Fibroblast of the conjunctiva (primary cell): ENCODE measurements around the gene ZNF687.

Experiments
- DNase-seq: peaks from one replicate; pipeline ENCODE4 v3.0.0-alpha.2; 2010; ENCODE audit warnings: low read depth

ZNF687 gene

DNA sequence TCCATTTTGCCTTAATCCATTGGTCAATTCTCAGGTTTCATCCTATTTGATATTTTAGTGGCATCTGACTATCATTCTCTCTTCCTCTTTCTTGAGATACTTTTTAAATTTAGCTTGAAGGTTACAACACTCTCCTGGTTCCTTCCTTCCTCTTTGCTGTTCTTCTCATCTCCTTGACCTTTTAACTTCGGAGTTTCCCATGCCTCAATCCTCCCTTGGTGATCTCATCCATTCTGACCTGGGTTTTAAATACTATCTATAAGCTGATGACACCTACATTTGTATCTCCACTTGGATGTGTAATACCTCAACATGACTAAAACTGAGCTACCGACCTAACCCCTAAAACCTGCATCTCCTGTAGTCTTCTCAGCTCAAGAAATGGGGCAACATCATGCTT, 4.8 kb upstream of the ZNF687 start:
- DNase-seq = no peak

GRCh38 chr1:151281225-151281968, 702 bp upstream of the ZNF687 start:
- peak; percentile 98 for DNase-seq

DNA sequence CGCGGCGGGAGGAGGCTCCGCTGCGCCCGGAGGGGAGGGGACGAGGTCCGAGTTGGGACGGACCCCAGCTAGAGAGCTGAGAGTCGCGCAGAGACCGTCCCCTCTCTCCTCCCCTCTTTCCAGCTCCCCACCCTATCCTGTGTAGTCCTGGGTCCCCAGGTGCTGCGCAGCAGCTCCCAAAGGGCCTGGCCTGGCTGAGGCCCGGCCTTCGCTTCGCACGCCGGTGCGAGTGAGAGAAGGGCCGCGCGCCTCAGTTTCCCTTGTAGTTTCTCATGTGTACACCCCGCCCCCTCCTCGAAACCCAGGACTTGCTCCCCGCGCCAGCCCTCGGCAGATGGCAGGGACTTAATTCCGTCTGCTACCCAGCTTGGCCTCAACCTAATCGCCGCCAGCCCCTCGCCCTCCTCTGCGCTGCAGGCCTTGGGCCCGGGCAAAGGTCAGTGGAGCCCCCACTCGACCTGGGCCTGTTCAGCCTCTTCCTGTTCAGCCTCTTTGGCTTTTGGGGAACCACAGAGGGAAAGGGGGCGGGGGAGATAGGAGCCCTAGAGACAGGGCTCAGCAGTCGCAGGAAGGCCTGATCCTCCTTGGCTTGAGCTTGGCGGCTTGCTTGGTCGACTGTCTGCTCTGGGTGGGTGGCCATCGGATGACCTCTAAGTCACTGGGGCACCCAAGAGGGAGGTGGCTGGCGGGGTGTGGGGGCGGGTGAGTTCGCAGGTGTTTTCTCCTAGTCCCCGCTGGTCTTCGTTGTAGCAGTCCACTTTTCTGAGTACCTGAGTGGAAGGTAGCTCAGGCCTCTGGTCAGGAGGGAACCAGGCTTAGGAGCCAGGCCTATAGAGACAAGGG, 1.0 kb downstream of the ZNF687 start:
- no peak for DNase-seq

DNA sequence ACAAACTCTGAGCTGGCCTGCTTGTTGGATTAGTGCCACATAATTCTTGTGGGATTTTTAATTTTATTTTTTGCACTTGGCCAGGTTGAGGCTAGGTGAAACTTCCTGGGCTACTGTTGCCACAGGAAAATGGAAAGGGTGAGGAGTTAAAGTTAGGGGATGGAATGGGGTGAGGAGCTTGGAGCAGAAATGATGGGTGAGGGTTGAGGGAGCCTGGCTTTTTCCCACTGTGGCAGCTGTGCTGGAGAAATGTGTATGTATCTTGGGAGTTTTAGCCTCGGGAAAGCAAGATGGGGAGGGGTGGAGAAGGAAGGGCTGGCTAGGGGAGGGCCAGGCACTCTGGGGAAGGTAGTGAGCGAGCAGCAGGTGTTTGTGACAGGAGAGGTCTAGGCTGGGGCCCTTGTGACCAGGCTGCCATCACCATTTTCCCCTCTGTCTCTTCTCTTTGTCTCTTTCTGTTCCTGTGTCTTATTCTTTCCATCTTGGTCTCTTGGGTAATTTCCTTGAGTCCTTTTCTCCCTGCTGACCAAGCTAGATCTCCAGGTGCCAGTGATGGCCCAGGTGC, 2.0 kb downstream of the ZNF687 start:
- no peak for DNase-seq

DNA sequence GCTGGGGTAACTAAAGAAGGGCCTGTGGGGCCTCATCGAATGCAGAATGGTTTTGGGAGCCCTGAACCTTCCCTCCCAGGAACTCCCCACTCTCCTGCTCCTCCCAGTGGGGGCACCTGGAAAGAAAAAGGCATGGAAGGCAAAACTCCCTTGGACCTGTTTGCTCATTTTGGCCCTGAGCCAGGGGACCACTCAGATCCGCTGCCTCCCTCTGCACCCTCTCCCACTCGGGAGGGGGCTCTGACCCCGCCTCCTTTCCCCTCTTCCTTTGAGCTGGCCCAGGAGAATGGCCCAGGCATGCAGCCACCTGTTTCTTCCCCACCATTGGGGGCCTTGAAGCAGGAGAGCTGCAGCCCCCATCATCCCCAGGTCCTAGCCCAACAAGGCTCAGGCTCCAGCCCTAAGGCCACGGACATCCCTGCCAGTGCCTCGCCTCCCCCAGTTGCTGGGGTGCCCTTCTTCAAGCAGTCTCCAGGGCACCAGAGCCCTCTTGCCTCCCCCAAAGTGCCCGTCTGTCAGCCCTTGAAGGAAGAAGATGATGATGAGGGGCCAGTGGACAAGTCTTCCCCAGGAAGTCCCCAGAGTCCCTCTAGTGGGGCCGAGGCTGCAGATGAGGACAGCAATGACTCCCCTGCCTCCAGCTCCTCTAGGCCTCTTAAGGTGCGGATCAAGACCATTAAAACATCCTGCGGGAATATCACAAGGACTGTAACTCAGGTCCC, 4.7 kb downstream of the ZNF687 start:
- DNase-seq = no peak

DNA sequence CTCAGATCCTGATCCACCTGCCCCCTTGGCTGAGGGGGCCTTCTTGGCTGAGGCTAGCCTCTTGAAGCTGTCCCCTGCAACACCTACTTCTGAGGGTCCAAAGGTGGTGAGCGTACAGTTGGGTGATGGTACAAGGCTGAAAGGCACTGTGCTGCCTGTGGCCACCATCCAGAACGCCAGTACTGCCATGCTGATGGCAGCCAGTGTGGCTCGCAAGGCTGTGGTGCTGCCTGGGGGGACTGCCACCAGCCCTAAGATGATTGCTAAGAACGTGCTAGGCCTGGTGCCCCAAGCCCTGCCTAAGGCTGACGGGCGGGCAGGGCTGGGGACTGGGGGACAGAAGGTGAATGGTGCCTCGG, 5.2 kb downstream of the ZNF687 start:
- no peak for DNase-seq

- no peak for DNase-seq
These were observed 5.8 kb downstream of the ZNF687 start for GRCh38 chr1:151287767-151288500.

DNA sequence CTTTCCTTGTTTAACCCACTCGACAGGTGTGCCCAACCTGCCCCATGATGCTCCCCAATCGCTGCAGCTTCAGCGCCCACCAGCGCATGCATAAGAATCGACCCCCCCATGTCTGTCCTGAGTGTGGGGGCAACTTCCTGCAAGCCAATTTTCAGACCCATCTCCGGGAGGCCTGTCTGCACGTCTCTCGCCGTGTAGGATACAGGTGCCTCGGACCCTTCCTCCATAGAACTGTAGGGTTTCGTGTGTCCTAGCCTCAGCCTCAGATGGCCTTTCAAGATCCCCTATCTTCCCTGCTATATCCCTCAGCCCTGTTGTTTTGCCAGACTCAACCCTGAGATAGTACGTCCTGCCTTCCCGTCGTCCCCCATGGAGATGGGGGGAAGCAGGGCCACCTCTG, 6.4 kb downstream of the ZNF687 start:
- DNase-seq = no peak

- no peak for DNase-seq
These were observed 7.2 kb downstream of the ZNF687 start for GRCh38 chr1:151289080-151289935.

DNA sequence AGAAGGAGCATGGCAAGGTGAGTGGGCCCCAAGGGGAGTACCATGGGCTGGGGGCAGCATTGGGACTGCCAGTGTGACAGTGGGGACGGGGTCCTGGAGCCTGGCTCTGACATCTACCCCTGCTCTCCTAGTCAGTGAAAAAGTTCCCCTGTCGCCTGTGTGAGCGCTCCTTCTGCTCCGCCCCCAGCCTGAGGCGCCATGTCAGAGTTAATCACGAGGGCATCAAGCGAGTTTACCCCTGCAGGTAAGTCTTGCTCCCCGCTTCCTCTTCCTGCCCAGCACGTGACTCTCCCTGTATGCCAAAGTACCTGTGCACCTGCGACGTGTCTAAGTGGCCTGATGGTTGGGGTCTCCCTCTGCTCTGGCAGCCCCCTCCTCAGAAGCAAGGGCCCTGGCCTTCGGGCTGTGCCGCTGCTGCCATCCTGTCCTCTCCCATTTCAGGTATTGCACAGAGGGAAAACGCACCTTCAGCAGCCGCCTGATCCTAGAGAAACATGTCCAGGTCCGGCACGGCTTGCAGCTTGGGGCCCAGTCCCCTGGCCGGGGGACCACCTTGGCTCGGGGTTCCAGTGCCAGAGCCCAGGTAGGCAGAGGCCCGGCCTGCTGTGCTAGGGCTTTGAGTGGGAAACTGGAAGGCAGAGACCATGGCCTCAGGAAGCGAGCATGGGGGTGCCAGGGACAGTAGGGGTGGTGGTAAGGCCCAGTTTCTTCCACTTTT, 8.1 kb downstream of the ZNF687 start:
- DNase-seq = no peak

DNA sequence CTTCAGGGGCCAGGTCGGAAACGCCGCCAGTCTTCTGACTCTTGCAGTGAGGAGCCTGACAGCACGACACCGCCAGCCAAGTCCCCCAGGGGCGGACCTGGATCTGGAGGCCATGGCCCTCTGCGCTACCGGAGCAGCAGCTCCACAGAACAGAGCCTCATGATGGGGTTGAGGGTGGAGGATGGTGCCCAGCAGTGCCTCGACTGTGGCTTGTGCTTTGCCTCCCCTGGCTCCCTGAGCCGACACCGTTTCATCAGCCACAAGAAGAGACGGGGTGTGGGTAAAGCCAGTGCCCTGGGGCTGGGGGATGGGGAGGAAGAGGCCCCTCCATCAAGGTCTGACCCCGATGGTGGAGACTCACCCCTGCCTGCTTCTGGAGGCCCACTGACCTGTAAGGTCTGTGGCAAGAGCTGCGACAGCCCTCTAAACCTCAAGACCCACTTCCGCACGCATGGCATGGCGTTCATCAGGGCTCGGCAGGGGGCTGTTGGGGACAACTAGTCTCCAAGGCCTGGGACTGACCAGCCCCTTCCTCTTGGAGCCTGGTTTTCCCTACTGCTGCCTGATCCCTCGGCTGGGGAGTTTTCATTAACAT, 8.7 kb downstream of the ZNF687 start:
- DNase-seq = no peak

DNA sequence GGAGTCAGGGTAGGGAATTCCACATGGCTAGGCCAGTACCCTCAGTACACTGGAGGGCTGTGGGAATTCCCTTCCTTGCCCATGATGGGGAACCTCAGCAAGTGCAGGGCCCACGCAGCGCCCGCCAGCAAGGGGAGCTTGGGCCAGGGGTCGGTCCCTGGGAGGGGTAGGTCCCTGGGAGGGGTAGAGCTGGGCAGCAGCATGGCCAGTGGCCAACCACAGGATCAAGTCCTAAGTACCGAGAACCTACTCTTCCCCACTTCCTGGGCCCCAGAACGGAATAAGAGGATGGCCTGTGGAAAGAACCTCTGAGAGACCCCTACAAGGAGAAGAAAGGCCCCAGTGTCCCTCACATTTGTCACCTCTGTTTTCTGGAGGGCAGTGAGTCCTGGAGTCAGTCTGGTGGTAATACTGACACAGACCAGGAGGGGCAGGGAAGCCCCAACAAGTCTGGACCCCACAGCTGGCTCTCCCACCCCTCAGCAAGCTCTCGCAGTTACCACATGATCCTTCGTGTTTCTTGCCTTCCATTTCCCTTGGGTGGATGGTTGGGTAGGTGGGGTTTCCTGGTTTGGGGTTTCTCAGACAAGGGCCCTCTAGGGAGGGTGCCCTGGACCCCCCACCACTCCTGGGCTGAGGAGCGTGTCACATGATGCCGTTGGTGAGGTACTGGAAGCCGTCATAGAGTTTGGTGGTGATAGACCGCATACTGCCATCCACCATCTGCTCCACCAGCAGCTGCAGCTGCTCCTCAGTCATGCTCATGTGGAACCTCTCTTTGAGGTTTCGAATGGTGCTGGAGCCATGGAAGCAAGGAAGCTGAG, 10.3 kb downstream of the ZNF687 start:
- DNase-seq = no peak

DNA sequence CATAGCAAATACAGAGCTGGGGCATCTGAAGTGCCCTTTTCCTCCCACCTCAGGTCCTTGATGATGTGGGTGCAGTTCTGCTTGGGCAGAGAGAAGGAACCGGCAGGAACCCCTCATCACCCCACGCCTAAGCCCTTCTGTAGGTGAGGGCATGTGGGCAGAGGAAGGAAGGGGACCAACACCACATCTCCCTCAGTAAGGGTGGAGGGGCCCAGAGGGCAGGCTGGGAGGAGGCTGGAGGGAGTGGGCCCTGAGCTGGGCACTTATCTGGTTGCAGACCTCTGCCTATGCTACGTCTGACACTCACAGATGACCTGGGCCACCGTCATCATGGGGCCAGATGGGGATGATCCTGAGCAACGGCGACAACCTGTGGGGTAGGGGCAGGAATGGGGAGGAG, 11.0 kb downstream of the ZNF687 start:
- DNase-seq = no peak

- DNase-seq = no peak
These were observed 12.8 kb downstream of the ZNF687 start for GRCh38 chr1:151294742-151295462.

DNA sequence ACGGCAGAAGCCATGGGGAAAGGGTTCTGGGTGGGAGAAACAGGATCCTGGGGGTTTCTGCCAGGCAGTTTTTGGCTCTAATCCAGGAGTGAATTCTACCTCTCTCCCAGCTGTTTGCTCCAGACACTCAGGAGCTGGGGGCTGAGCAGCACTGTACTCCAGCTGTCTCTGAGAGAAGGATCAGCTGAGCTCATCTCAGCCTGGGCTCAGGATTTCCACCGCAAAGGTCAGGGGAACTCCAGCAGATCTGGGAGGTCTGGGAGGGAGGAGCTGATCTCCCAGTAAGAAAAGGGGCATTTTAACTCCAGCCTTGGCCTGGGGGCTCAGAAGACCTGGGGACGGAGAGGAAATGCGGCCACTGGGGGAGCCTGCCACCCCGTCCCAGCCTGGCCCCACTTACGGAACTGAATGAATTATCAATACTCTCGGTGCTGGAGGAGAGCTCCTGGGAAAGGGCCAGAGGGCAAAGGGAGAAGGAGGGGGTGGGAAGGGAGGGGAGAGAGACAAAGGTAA, 27.8 kb downstream of the ZNF687 start:
- no peak for DNase-seq

GRCh38 chr1:151311011-151311410, 28.9 kb downstream of the ZNF687 start:
- no peak for DNase-seq

- peak; percentile 98 for DNase-seq
These were observed 29.7 kb downstream of the ZNF687 start for GRCh38 chr1:151311589-151312331.
